ENCODE measurements around the gene ANAPC4. TPM values are rescaled to one million over a fixed set of nuclear protein-coding genes. Genes with fewer than 3 reads are reported as not detected.

The ANAPC4 gene
- total RNA-seq, 1 experiment from 2014 or later: 30.8 TPM

Other genes starting within 250 kb of the ANAPC4 start
- 5.2 and 5.6 TPM in 2 replicates for gene SEPSECS, start 216.8 kb upstream of the ANAPC4 start, total RNA-seq (2014; rRNA removed)
- gene PI4K2B, start 143.2 kb upstream of the ANAPC4 start, total RNA-seq (2014; rRNA removed): 44.3 and 45.7 TPM in 2 replicates
- 14.8 and 16.9 TPM in 2 replicates for gene ZCCHC4, start 64.5 kb upstream of the ANAPC4 start, total RNA-seq (2014; rRNA removed)

All from LHCN-M2 (cell line).